NCI-H510A treated with DMSO at 0.1 percent for 48 hours (cell line): ENCODE results near the gene ORC3.
A peak's percentile ranks its signal among the peaks of the same experiment; 100 is the strongest.
"Not testable (repeated sequence)": the region's sequence is repeated elsewhere in the genome, so short reads cannot be mapped to it uniquely, and the experiment has no call there.

Source experiments
- DNase-seq: peaks from one replicate; lab custom pipeline; 2025; lab: John Stamatoyannopoulos, UW

The ORC3 gene

DNA sequence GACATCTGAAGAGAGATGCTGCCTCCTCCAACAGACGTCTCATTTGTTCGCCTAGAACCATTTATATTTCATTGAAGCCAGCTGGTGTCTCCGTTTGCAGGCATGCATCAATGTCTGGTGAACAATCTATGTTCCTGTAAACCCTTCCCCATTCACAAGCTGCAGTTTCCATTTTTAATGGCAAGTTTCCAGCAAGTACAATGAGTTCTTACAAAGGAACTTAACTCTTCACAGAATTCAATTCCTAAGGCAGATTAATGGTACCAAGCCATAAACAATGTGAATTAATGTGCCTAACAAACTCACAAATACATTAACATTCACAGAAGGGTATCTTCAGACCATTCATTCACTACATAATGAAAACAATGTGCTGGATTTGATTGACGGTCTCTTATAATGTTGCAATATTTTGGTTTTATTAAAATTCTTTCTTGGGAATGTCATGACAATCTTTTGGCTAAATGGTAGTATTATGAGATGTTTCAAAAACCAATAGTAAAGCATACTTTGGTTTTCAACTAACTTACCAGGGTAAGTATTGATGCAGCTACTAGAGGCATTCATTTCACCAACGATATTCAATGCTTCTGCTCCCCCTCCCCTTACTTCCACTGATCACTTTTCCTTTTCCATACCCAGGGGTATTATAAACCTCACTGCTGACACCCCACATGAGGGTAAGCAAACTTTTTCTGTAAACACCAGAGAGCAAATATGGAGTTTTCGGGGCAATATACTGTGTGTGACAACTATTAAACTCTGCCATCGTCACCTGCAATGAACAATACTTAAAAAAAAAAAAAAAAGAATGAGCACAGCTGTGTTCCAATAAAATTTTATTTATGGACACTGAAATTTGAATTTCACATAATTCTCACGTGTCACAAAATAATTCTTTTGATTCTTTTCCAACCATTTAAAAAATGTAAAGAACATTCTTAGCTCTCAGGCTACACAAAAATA lies 107.9 kb downstream of the ORC3 start:
- DNase-seq: no peak

GRCh38 chr6:87698547-87699006 lies 108.6 kb downstream of the ORC3 start:
- DNase-seq: no peak

- no peak for DNase-seq
Observed at GRCh38 chr6:87699576-87699975, 109.6 kb downstream of the ORC3 start.

- peak; percentile 59 for DNase-seq
Observed at GRCh38 chr6:87700397-87701343, 110.7 kb downstream of the ORC3 start.

GRCh38 chr6:87701344-87701675 lies 111.4 kb downstream of the ORC3 start:
- no peak for DNase-seq

GRCh38 chr6:87701676-87702588 lies 112.0 kb downstream of the ORC3 start, which contains the start of gene AKIRIN2:
Gene AKIRIN2 (minus strand): TSS chr6:87702233. CDS start chr6:87701684, 549 bp downstream.
- DNase-seq: peak; percentile 87

DNA sequence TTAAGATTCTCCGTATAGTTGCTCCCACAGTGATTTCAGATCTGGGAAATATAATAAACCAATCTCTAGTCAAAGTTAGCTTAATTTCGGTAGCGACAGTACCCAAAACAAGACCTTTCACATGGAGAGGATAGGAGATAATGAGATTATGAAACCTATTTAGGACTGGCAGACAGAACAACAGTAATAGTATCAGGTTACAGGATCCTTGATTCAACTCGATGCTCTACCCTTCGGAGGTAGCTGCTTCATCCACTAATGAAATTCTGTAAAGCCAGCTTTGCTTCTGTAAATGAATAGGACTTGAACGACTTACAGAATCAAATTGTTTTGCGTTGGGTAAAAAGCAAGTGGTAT lies 112.6 kb downstream of the ORC3 start:
- peak; percentile 62 for DNase-seq

DNA sequence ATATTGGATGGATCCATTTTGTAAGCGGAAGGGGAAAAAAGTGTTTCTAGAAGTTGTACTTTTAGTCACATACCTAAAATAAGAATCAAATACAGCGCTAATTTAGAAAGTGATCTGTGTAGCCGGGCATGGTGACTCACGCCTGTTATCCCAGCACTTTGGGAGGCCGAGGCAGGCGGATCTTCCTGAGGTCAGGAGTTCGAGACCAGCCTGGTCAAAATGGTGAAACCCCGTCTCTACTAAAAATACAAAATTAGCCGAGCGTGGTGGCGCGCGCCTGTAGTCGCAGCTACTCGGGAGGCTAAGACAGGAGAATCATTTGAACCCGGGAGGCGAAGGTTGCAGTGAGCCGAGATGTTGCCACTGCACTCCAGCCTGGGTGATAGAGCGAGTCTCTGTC lies 113.1 kb downstream of the ORC3 start:
- DNase-seq: not testable (repeated sequence)

- DNase-seq: no peak
Observed at GRCh38 chr6:87705070-87705691, 115.2 kb downstream of the ORC3 start.

DNA sequence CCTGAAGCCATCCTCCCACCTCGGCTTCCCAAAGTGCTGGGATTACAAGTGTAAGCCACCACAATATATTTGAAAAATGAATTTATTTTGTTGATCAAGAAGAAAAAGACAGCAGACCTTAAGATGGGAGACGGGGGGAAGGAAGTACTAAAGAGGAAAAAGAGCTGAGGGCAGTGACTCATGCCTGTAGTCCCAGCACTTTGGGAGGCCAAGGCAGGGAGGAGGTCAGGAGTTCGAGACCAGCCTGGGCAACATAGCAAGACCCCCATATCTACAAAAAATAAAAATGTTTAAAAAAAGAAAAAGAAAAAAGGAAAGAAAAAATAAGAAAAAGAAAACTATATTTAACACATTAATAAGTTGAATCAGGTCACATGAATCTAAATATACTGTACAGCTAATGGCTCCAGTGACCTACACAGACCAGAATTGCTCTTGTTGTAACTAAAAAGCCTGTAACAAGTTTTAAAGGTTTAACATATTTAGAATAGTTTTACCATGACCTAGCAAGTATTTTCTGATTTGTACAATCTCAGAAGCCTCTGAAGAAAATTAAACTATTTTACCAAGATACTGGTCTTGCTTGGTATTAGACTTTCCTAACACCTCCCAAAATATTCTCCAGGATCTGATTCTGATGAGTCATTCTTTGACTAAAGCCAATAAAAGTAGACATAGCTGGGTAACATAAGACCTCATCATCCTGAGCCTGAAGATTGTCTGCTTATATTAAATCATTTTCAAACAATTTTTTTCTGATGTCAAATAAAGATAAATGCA lies 116.4 kb downstream of the ORC3 start:
- DNase-seq: no peak

DNA sequence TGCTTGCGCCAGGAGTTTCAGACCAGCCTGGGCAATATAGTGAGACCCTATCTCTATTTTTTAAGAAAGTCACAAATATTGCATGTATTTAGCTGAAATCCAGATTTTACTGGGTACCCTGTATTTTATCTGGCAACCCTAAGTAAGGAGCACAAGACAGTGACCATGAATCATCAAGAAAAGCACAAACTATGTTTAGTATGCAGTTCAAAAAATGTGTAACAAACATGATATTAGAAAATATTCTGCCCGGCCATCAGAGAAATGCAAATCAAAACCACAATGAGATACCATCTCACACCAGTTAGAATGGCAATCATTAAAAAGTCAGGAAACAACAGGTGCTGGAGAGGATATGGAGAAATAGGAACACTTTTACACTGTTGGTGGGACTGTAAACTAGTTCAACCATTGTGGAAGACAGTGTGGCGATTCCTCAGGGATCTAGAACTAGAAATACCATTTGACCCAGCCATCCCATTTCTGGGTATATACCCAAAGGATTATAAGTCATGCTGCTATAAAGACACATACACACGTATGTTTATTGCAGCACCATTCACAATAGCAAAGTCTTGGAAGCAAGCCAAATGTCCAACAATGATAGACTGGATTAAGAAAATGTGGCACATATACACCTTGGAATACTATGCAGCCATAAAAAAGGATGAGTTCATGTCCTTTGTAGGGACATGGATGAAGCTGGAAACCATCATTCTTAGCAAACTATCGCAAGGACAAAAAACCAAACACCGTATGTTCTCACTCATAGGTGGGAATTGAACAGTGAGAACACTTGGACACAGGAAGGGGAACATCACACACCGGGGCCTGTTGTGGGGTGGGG lies 118.9 kb downstream of the ORC3 start:
- not testable (repeated sequence) for DNase-seq

DNA sequence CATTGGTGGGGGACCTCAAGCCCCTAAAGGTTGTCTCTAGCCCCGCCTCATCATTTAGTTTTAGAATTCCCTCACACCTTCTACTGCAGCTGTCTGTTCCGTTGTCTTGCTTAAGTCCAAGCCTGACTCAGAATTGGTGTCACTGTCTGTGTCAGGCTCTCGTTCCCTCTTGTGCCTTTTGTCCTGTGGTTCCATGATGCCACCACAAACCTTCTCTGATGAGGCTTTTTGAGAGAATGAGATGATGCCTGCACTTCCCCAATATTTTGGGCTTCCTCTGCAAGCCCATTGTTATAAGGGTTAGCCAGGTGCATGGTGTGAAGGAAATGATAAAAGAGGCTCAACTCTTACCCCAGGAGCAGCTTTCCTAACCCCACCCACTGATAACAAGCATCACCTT lies 120.2 kb downstream of the ORC3 start:
- DNase-seq: no peak

- not testable (repeated sequence) for DNase-seq
Observed at GRCh38 chr6:87712713-87713112, 122.8 kb downstream of the ORC3 start.

GRCh38 chr6:87714093-87714842 lies 124.3 kb downstream of the ORC3 start:
- DNase-seq: no peak
